Uterus (tissue), 4 donors: ENCODE data around the gene C19orf73. TPM values are rescaled to one million over a fixed set of nuclear protein-coding genes. Genes with fewer than 3 reads are reported as not detected.

Experiments
- DNase-seq, 2 donors: peaks; one replicate each; pipeline ENCODE4 v3.0.0-alpha.2; 2019 to 2020
- H3K27ac ChIP-seq, 2 donors: fragments of 200-600 bp; sonication (generic); 1 replicate in 1 of 2; 2 replicates in 1 of 2; pipeline ENCODE4 v1.5.1; 2016 to 2018
- H3K27me3 ChIP-seq, 2 donors: fragments of 200-600 bp; sonication (generic); one replicate each; pipeline ENCODE4 v1.5.1; 2018 to 2019; ENCODE audit warnings: control low read depth in 1 of 2
- H3K36me3 ChIP-seq, 2 donors: fragments of 200-600 bp; sonication (generic); one replicate each; pipeline ENCODE4 v1.5.1; 2019; ENCODE audit warnings: control low read depth in 1 of 2
- H3K4me1 ChIP-seq, 2 donors: fragments of 200-600 bp; sonication (generic); one replicate each; pipeline ENCODE4 v1.5.1; 2018 to 2019; ENCODE audit warnings: control low read depth in 1 of 2
- H3K4me3 ChIP-seq, 2 donors: fragments of 200-600 bp; sonication (generic); 1 replicate in 1 of 2; 2 replicates in 1 of 2; pipeline ENCODE4 v1.5.1; 2018 to 2019; ENCODE audit warnings: mild to moderate bottlenecking in 1 of 2
- H3K9me3 ChIP-seq, 2 donors: fragments of 200-600 bp; sonication (generic); one replicate each; pipeline ENCODE4 v1.5.1; 2019; ENCODE audit warnings: control low read depth in 1 of 2
- CTCF ChIP-seq, 4 experiments: fragments of 200-600 bp in 2 of 4; fragments of 450-650 bp in 2 of 4; sonication (generic) in 2 of 4; IDR thresholded peaks; one replicate each; pipeline ENCODE4 v1.5.1; 2016 to 2019; ENCODE audit warnings: antibody characterized with exemption in 4 of 4, mild to moderate bottlenecking in 2 of 4, moderate library complexity in 1 of 4
- POLR2A ChIP-seq, 2 donors: fragments of 450-650 bp; IDR thresholded peaks; one replicate each; pipeline ENCODE4 v1.6.1; 2016; ENCODE audit warnings: antibody characterized with exemption in 2 of 2, mild to moderate bottlenecking in 1 of 2, moderate library complexity in 1 of 2
- intact Hi-C: fragments of 100-400 bp; cut with DNase I; formaldehyde crosslinking; loops from one replicate; pipeline ENCODE4 v1.15.1; 2023; ENCODE audit warnings: low total_unique reads
- total RNA-seq, 4 donors: library from RNA; depleted of rRNA in 3 of 4; stranded (reverse); fragments of >200 nt in 3 of 4; gene quantifications; one replicate each; pipeline versions ENCODE4 v1.1.0 to v1.2.4, GENCODE V29; 2014 to 2023
- donor health status: DM: yes; HTN: yes; CAD: no.

Gene C19orf73
- total RNA-seq, 4 donors from 2014 or later = not detected

GRCh38 chr19:49151267-49152118 lies 32.5 kb upstream of the C19orf73 start:
- H3K27me3 ChIP-seq = no peaks in the 10 kb centered on the region
- H3K9me3 ChIP-seq = no peaks in the 10 kb centered on the region
- intact Hi-C loops = no loop called here
- H3K4me1 ChIP-seq = peaks cover 0 to 11% of the 10 kb centered on the region in 2 donors
- peak in 1 of 2 donors; percentile 52 for DNase-seq
- H3K27ac ChIP-seq = peak overlapping the region in 1 of 2 donors; percentile 86
- no peak overlapping the region for H3K4me3 ChIP-seq
- H3K36me3 ChIP-seq = no peaks in the 10 kb centered on the region
- TF ChIP-seq CTCF (IDR thresholded peaks at IDR 0.05) = no peak
- peak in 1 of 2 donors; percentile 10 for TF ChIP-seq POLR2A (IDR thresholded peaks at IDR 0.05)

DNA sequence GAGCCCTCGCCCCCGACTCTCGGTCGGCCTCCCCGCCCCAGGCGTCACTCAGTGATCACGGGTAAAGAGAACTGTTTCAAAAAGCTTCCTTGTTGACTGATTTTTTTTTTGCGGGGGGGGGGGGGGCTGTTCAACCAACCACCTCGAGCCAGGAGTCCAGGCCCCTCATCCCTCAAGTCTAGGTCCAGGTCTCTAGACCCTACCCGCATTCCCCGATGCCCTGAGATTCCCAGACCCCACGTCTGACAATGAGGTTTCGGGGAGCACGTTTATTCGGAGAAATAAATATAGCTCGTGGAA lies 32.0 kb upstream of the C19orf73 start:
- intact Hi-C loops = no loop called here
- Histone ChIP-seq H3K27me3 (no peaks in the 10 kb centered on the region), H3K4me3 (peak overlapping the region; percentile 58 to 68), H3K27ac (peak overlapping the region; percentile 67 to 86), H3K9me3 (no peaks in the 10 kb centered on the region), H3K4me1 (peaks cover 0 to 11% of the 10 kb centered on the region in 2 donors), H3K36me3 (no peaks in the 10 kb centered on the region)
- TF ChIP-seq CTCF (IDR thresholded peaks at IDR 0.05) = no peak
- no peak for TF ChIP-seq POLR2A (IDR thresholded peaks at IDR 0.05)
- no peak for DNase-seq

DNA sequence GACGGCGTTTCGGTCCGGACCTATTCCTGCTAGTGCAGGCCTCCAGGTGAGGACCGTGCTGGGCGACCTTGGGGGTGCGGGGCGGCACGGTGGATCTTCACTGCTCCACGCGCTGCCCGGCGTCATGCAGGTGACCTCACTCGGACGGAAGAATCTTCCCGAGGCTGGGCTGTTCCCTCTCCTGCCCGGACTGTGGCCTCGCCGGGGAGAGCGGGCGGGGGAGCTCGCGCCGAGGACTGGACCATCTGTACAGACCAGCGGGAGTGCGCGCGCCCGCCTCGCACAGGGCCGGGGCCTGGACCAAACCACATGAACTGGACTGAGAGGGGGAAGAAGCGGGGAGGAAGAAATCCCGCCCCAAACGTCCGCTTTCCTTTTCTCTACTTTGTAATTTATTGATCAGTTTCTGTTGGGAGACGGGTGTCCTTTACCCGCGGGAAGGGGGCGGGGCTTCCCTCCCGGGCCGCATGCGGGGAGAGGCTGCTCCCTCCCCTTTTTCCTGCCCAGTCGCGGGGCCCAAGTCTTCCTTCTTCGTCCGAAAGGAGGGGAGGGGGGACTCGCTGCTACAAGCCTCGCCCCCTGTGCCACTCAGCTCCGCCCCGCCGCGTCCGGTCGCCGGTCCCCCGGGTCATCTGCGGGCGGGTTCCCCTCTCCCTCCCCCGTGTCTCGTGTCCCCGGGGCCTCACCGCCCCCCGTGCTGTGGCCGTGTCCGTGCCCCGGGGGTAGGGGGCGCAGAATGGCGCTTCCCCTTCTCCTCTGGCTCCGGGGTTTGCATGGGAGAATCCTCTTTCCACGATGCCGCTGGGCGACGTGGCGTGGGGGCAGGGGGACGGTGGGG lies 31.4 kb upstream of the C19orf73 start:
- Histone ChIP-seq H3K9me3 (no peaks in the 10 kb centered on the region), H3K27ac (peak overlapping the region; percentile 67 to 86), H3K36me3 (no peaks in the 10 kb centered on the region), H3K4me3 (peak overlapping the region; percentile 58 to 68), H3K27me3 (no peaks in the 10 kb centered on the region), H3K4me1 (peaks cover 0 to 11% of the 10 kb centered on the region in 2 donors)
- TF ChIP-seq POLR2A (IDR thresholded peaks at IDR 0.05) = peak; percentile 7 to 49
- no peak for TF ChIP-seq CTCF (IDR thresholded peaks at IDR 0.05)
- DNase-seq = peak; percentile 75 to 77
- intact Hi-C loops = no loop called here

GRCh38 chr19:49149652-49150105 lies 30.7 kb upstream of the C19orf73 start:
- Histone ChIP-seq H3K4me3 (peak overlapping the region; percentile 58 to 68), H3K4me1 (peaks cover 0 to 11% of the 10 kb centered on the region in 2 donors), H3K27me3 (no peaks in the 10 kb centered on the region), H3K36me3 (no peaks in the 10 kb centered on the region), H3K9me3 (no peaks in the 10 kb centered on the region), H3K27ac (peak overlapping the region; percentile 67 to 86)
- DNase-seq = peak; percentile 70 to 72
- TF ChIP-seq CTCF (IDR thresholded peaks at IDR 0.05) = no peak
- no peak for TF ChIP-seq POLR2A (IDR thresholded peaks at IDR 0.05)
- intact Hi-C loops = loop anchor here (10.0 kb wide), 1 partner anchor 55 kb away; no protein-coding TSS in a partner anchor
